HG02588 (cell line): Measurements from ENCODE around the gene RAB10.
"Not testable (repeated sequence)": the region's sequence is repeated elsewhere in the genome, so short reads cannot be mapped to it uniquely, and the experiment has no call there.

Experiments used
- ATAC-seq: cut with Tn5 transposase; IDR thresholded peaks from one replicate; pipeline ENCODE4 v1.9.1; 2021; ENCODE audit warnings: mild to moderate bottlenecking, moderate library complexity; ENCODE audit not compliant: unreplicated experiment

RAB10 gene

GRCh38 chr2:26086779-26087178 is 52.9 kb downstream of the RAB10 start:
- ATAC-seq = no peak

GRCh38 chr2:26088038-26088643 is 54.3 kb downstream of the RAB10 start:
- ATAC-seq = no peak

- ATAC-seq = not testable (repeated sequence)
These were observed 55.0 kb downstream of the RAB10 start for GRCh38 chr2:26088931-26089330.

- ATAC-seq = no peak
These were observed 55.5 kb downstream of the RAB10 start for GRCh38 chr2:26089337-26089736.

GRCh38 chr2:26095758-26096157 is 61.9 kb downstream of the RAB10 start:
- no peak for ATAC-seq

GRCh38 chr2:26099933-26100332 is 66.0 kb downstream of the RAB10 start:
- ATAC-seq = no peak

GRCh38 chr2:26100384-26100783 is 66.5 kb downstream of the RAB10 start:
- ATAC-seq = no peak

- ATAC-seq = no peak
These were observed 69.9 kb downstream of the RAB10 start for GRCh38 chr2:26103752-26104151.

GRCh38 chr2:26108701-26109100 is 74.8 kb downstream of the RAB10 start:
- not testable (repeated sequence) for ATAC-seq

- no peak for ATAC-seq
These were observed 78.3 kb downstream of the RAB10 start for GRCh38 chr2:26112201-26112600.

- no peak for ATAC-seq
These were observed 80.3 kb downstream of the RAB10 start for GRCh38 chr2:26114151-26114550.

- no peak for ATAC-seq
These were observed 84.8 kb downstream of the RAB10 start for GRCh38 chr2:26118682-26119081.

- no peak for ATAC-seq
These were observed 85.6 kb downstream of the RAB10 start for GRCh38 chr2:26119521-26119920.

GRCh38 chr2:26122630-26123029 is 88.7 kb downstream of the RAB10 start:
- ATAC-seq = no peak

- ATAC-seq = no peak
These were observed 89.5 kb downstream of the RAB10 start for GRCh38 chr2:26123426-26123825.

GRCh38 chr2:26126074-26126473 is 92.2 kb downstream of the RAB10 start:
- no peak for ATAC-seq

GRCh38 chr2:26128176-26128575 is 94.3 kb downstream of the RAB10 start:
- no peak for ATAC-seq

GRCh38 chr2:26130763-26131162 is 96.9 kb downstream of the RAB10 start:
- ATAC-seq = no peak

- ATAC-seq = no peak
These were observed 102.6 kb downstream of the RAB10 start for GRCh38 chr2:26136451-26136850.

- no peak for ATAC-seq
These were observed 105.6 kb downstream of the RAB10 start for GRCh38 chr2:26139269-26140183.

- ATAC-seq = no peak
These were observed 107.4 kb downstream of the RAB10 start for GRCh38 chr2:26141145-26141769.

GRCh38 chr2:26144031-26144430 is 110.1 kb downstream of the RAB10 start:
- no peak for ATAC-seq
